Measurements from ENCODE around the gene ITK.

DNA sequence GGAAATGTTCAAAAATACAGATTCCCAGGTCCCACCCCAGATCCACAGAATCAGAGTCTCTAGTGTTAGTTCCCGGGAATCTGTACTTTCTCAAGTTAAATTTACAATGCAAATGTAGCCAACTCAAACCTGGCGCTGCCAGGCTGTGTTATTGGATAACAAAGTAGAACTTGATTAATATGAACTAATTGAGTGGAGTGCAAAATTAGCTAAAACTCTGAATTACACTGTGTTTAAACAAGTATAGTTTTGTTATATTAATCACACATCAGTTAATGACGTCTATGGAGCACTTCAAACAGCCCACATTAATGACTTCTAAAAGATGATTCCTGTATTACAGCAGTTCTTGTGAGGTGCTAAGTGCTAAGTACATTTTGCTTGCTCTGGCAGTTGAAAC lies 52.9 kb downstream of the ITK start:
- TF ChIP-seq, protein P1, sequence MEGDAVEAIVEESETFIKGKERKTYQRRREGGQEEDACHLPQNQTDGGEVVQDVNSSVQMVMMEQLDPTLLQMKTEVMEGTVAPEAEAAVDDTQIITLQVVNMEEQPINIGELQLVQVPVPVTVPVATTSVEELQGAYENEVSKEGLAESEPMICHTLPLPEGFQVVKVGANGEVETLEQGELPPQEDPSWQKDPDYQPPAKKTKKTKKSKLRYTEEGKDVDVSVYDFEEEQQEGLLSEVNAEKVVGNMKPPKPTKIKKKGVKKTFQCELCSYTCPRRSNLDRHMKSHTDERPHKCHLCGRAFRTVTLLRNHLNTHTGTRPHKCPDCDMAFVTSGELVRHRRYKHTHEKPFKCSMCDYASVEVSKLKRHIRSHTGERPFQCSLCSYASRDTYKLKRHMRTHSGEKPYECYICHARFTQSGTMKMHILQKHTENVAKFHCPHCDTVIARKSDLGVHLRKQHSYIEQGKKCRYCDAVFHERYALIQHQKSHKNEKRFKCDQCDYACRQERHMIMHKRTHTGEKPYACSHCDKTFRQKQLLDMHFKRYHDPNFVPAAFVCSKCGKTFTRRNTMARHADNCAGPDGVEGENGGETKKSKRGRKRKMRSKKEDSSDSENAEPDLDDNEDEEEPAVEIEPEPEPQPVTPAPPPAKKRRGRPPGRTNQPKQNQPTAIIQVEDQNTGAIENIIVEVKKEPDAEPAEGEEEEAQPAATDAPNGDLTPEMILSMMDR (IDR thresholded peaks at IDR 0.05), result no peak
- no peak for TF ChIP-seq EZH2 (IDR thresholded peaks at IDR 0.05; ENCODE audit: borderline replicate concordance, insufficient read depth, low read depth, low read length, poor library complexity, severe bottlenecking)

All from B cell (primary cell).